Neutrophil (primary cell): ENCODE results near the gene NCOA6.

ENCODE experiments used
- H3K27ac ChIP-seq: fragments of 200-600 bp; sonication (generic); 2 replicates; pipeline ENCODE4 v1.5.1; 2016; ENCODE audit warnings: mild to moderate bottlenecking, moderate library complexity
- H3K27me3 ChIP-seq: fragments of 200-600 bp; sonication (generic); 2 replicates; pipeline ENCODE4 v1.6.0; 2016; ENCODE audit warnings: mild to moderate bottlenecking
- H3K36me3 ChIP-seq: fragments of 200-600 bp; sonication (generic); 2 replicates; pipeline ENCODE4 v1.5.1; 2017
- H3K4me1 ChIP-seq, 2 experiments: fragments of 200-600 bp in 1 of 2; sonication (generic) in 1 of 2; 1 replicate in 1 of 2; 2 replicates in 1 of 2; pipeline versions ENCODE4 v1.5.1 to v1.6.1; 2013 to 2016; ENCODE audit warnings: low read depth in 1 of 2, low read length in 1 of 2, mild to moderate bottlenecking in 1 of 2, moderate library complexity in 1 of 2; ENCODE audit not compliant: control insufficient read depth in 1 of 2, insufficient read depth in 1 of 2
- H3K4me3 ChIP-seq, 2 experiments: fragments of 200-600 bp in 1 of 2; sonication (generic) in 1 of 2; 1 replicate in 1 of 2; 2 replicates in 1 of 2; pipeline ENCODE4 v1.5.1; 2013 to 2016; ENCODE audit warnings: low read depth in 1 of 2, low read length in 1 of 2, mild to moderate bottlenecking in 1 of 2, moderate library complexity in 1 of 2
- H3K9me3 ChIP-seq: fragments of 200-600 bp; sonication (generic); 2 replicates; pipeline ENCODE4 v1.5.1; 2016
- CTCF ChIP-seq: fragments of 200-600 bp; sonication (generic); IDR thresholded peaks from 2 replicates; pipeline ENCODE4 v1.5.1; 2016; ENCODE audit warnings: antibody characterized with exemption

NCOA6 gene

DNA sequence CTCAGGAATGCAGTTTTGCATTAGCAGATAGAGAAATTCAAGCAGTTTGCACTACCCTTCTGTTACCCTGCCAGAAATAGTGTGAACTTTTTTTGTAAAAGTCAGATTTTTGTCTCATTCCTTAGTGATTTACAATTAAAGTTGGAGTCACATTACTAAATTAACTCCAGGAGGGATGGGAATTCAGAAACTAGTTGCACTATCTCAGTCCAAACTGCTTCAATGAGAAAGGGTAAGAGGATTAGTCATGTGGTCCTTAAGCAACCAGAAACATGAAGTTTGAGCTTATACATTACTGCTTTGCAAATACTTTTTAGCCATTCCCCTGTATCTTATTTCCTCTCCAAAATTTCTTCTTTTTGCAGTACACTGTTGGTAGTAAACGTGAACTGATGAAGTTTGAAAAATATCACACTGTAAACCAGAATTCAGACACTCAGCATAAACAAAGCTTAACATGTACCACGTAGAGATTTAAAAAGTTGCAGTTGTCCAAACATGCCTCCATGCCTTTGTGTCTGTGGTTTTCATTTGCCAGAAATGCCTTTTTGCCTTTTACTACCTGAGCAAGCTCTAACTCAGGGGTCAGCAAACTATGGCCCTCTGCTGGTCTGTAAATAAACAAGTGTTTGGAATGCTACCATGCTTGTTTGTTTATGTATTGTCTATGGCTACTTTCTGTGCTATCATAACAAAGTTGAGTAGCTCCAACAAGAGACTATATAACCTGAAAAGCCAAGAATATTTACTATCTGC, 71.6 kb downstream of the NCOA6 start:
- TF ChIP-seq CTCF = no peak
- H3K9me3 ChIP-seq = no peaks in the 10 kb centered on the region
- no peaks in the 10 kb centered on the region for H3K27me3 ChIP-seq
- peaks cover 96% of the 10 kb centered on the region for H3K36me3 ChIP-seq
- no peak overlapping the region for H3K27ac ChIP-seq
- no peaks in the 10 kb centered on the region for H3K4me1 ChIP-seq
- no peak overlapping the region for H3K4me3 ChIP-seq

GRCh38 chr20:34751453-34751852, 74.0 kb downstream of the NCOA6 start:
- H3K27me3 ChIP-seq = no peaks in the 10 kb centered on the region
- no peak for TF ChIP-seq CTCF
- no peaks in the 10 kb centered on the region for H3K9me3 ChIP-seq
- H3K4me3 ChIP-seq = no peak overlapping the region
- H3K27ac ChIP-seq = no peak overlapping the region
- H3K4me1 ChIP-seq = no peaks in the 10 kb centered on the region
- peaks cover 92% of the 10 kb centered on the region for H3K36me3 ChIP-seq

DNA sequence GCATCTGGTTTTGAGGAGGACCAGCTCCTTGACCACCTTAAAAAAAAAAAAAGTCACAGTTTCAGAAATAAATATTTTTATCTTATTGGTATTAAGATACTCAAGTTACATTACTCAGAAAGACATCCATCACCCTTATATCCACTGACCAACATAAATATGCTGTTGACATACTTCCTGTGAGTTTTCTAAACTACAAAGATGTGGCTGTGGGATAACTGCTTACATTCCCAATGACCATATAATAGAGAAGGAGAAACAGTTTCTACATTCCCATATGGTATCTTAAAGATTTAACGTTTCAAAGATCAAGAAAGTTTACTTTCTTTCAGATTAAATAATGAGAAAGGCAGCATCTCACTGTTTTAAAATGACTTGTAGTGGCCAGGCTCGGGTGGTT, 75.0 kb downstream of the NCOA6 start:
- Histone ChIP-seq H3K9me3 (no peaks in the 10 kb centered on the region), H3K4me3 (no peak overlapping the region), H3K4me1 (no peaks in the 10 kb centered on the region), H3K27ac (no peak overlapping the region), H3K36me3 (peaks cover 92% of the 10 kb centered on the region), H3K27me3 (no peaks in the 10 kb centered on the region)
- no peak for TF ChIP-seq CTCF

DNA sequence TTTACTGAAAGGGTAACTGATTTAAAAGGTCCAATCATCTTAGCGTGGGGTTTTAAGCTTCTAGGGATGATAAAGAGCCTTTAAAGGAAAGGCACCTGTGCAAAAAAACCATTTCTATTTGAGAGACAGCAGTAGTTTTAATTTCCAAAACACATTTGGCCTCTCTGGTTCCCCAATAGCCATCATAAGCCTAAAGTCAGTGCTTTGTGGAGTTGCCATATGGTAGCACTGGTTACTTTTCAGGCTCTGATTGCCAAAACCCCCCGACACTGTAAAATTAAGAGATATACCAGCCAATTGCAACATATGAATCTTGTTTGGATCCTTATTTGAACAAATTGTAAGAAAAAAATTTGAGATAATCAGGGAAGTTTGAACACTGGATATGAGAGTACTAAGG, 76.7 kb downstream of the NCOA6 start:
- no peaks in the 10 kb centered on the region for H3K4me1 ChIP-seq
- no peak for TF ChIP-seq CTCF
- no peak overlapping the region for H3K27ac ChIP-seq

DNA sequence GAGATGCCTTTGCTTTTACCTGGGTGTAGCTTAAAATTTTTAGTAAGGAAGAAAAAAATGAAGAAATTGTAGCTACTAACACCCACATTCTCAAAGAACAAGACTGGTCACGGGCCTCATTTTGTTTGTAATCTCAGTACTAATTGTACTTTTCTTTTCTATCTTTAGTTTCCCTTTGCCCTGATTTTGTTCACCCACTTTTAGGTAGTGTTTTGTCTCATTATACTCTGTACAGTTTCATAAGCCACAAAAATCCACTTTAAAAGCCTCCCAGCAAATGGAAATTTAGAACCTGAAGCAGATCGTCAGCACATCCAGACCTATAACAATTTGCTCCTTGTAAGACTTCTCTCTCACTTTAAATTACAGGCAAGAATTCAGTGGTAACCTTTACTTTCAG, 78.0 kb downstream of the NCOA6 start:
- TF ChIP-seq CTCF = no peak
- no peaks in the 10 kb centered on the region for H3K27me3 ChIP-seq
- no peaks in the 10 kb centered on the region for H3K9me3 ChIP-seq
- no peak overlapping the region for H3K4me3 ChIP-seq
- no peaks in the 10 kb centered on the region for H3K4me1 ChIP-seq
- H3K36me3 ChIP-seq = peaks cover 93% of the 10 kb centered on the region
- H3K27ac ChIP-seq = no peak overlapping the region

More for the DNA sequence above, 76.7 kb downstream of the NCOA6 start:
- Histone ChIP-seq H3K4me3 (no peak overlapping the region), H3K9me3 (no peaks in the 10 kb centered on the region), H3K36me3 (peaks cover 92% of the 10 kb centered on the region), H3K27me3 (no peaks in the 10 kb centered on the region)
